A549 (cell line): ENCODE data around the gene NLRP3. TPM values are rescaled to one million over a fixed set of nuclear protein-coding genes. Genes with fewer than 3 reads are reported as not detected.

Experiments
- ATAC-seq, 2 experiments: fragments of 200-7000 bp in 1 of 2; fragments of >200 bp in 1 of 2; cut with Nextera tagmentation in 1 of 2; cut with Tn5 transposase in 1 of 2; 3 replicates each; pipeline versions ENCODE4 v1.8.0 to v1.9.1; 2018 to 2020; ENCODE audit warnings: mild to moderate bottlenecking in 1 of 2, moderate library complexity in 1 of 2
- CTCF ChIA-PET: fragments of 300-600 bp; sonication (Branson Sonifier 250); formaldehyde crosslinking; extraction: SDS; loops from one replicate; lab custom pipeline; 2021; ENCODE audit warnings: antibody characterized with exemption, inconsistent platforms; lab: Yijun Ruan, JAX
- POLR2A ChIA-PET: fragments of 350-600 bp; formaldehyde crosslinking; extraction: SDS; loops from one replicate; lab custom pipeline; 2021; ENCODE audit warnings: antibody characterized with exemption, inconsistent platforms; lab: Yijun Ruan, JAX
- DNase-seq, 2 experiments: peaks; one replicate each; pipeline versions ENCODE4 v3.0.0 to v3.0.0-alpha.2; 2011 to 2016; ENCODE audit warnings: low read depth in 1 of 2, low spot score in 1 of 2
- FAIRE-seq: peaks from 2 replicates; lab custom pipeline; 2011; peaks lifted over from hg19 to GRCh38; lab: Jason Lieb, UNC
- H3K27ac ChIP-seq, 2 experiments: fragments of >200 bp; sonication (Bioruptor Twin); formaldehyde crosslinking; 3 replicates each; pipeline ENCODE4 v1.5.1; 2016 to 2017
- H3K4me1 ChIP-seq: fragments of >200 bp; sonication (Bioruptor Twin); formaldehyde crosslinking; 3 replicates; pipeline ENCODE4 v1.6.1; 2016
- H3K4me2 ChIP-seq: fragments of >200 bp; sonication (Bioruptor Twin); formaldehyde crosslinking; 3 replicates; pipeline ENCODE4 v1.6.1; 2016
- H3K4me3 ChIP-seq: fragments of >200 bp; sonication (Bioruptor Twin); formaldehyde crosslinking; 3 replicates; pipeline ENCODE4 v1.5.1; 2016
- H3K9me3 ChIP-seq: fragments of >200 bp; sonication (Bioruptor Twin); formaldehyde crosslinking; 3 replicates; pipeline ENCODE4 v1.6.1; 2016
- BHLHE40 ChIP-seq: IDR thresholded peaks from 2 replicates; pipeline ENCODE4 v1.6.1; 2012; ENCODE audit warnings: low read depth, low read length, inconsistent platforms
- CBX2 ChIP-seq: fragments of 200-600 bp; sonication (generic); IDR thresholded peaks from 2 replicates; pipeline ENCODE4 v1.6.1; 2016; ENCODE audit warnings: low read depth, mild to moderate bottlenecking, borderline replicate concordance
- CHD2 ChIP-seq: fragments of 150-350 bp; IDR thresholded peaks from 2 replicates; pipeline ENCODE4 v1.6.1; 2014; ENCODE audit warnings: low read length; ENCODE audit not compliant: partially characterized antibody
- CHD4 ChIP-seq: fragments of 200-600 bp; sonication (generic); IDR thresholded peaks from 2 replicates; pipeline ENCODE4 v1.6.1; 2016; ENCODE audit warnings: antibody characterized with exemption, mild to moderate bottlenecking, borderline replicate concordance
- E2F6 ChIP-seq: IDR thresholded peaks from 2 replicates; pipeline ENCODE4 v1.6.1; 2012; ENCODE audit warnings: low read depth, borderline replicate concordance
- EHF ChIP-seq: fragments of 250-450 bp; sonication (Bioruptor Pico); IDR thresholded peaks from 2 replicates; pipeline ENCODE4 v1.5.0; 2020; ENCODE audit warnings: mild to moderate bottlenecking
- ELK1 ChIP-seq: fragments of 150-350 bp; IDR thresholded peaks from 2 replicates; pipeline ENCODE4 v1.6.1; 2014; ENCODE audit warnings: low read depth, mild to moderate bottlenecking, low read length
- ESRRA ChIP-seq: fragments of 150-350 bp; IDR thresholded peaks from 2 replicates; pipeline ENCODE4 v1.6.1; 2014; ENCODE audit warnings: mild to moderate bottlenecking, low read length, borderline replicate concordance
- HES2 ChIP-seq: fragments of >200 bp; sonication (Bioruptor Twin); formaldehyde crosslinking; IDR thresholded peaks from 2 replicates; pipeline ENCODE4 v1.6.1; 2016
- JUN ChIP-seq, 2 experiments: fragments of >200 bp; sonication (Bioruptor Twin); formaldehyde crosslinking; IDR thresholded peaks; 2 replicates in 1 of 2; 3 replicates in 1 of 2; pipeline ENCODE4 v1.6.1; 2016 to 2017
- KDM1A ChIP-seq: fragments of 200-600 bp; sonication (generic); IDR thresholded peaks from 2 replicates; pipeline ENCODE4 v1.6.1; 2016; ENCODE audit warnings: low read depth, mild to moderate bottlenecking
- MYC ChIP-seq: IDR thresholded peaks from 2 replicates; pipeline ENCODE4 v1.6.1; 2012; ENCODE audit warnings: mild to moderate bottlenecking, inconsistent platforms, low read length, improper control_type of control experiment, borderline replicate concordance
- NPAS2 ChIP-seq: fragments of 250-450 bp; sonication (Bioruptor Pico); IDR thresholded peaks from 2 replicates; pipeline ENCODE4 v1.8.0; 2022; ENCODE audit warnings: mild to moderate bottlenecking, moderate library complexity, borderline replicate concordance
- NR3C1 ChIP-seq: fragments of >200 bp; sonication (Bioruptor Twin); formaldehyde crosslinking; IDR thresholded peaks from 3 replicates; pipeline ENCODE4 v1.6.1; 2017
- POLR2AphosphoS2 ChIP-seq: conservative IDR thresholded peaks from 2 replicates; pipeline ENCODE4 v1.6.1; 2012; ENCODE audit warnings: low read length, improper control_type of control experiment, inconsistent platforms
- RARB ChIP-seq: fragments of 250-450 bp; sonication (Bioruptor Pico); IDR thresholded peaks from 2 replicates; pipeline ENCODE4 v1.8.0; 2021; ENCODE audit warnings: mild to moderate bottlenecking, moderate library complexity
- REST ChIP-seq: fragments of 200-600 bp; sonication (generic); IDR thresholded peaks from 2 replicates; pipeline ENCODE4 v1.6.1; 2016; ENCODE audit warnings: antibody characterized with exemption, mild to moderate bottlenecking, moderate library complexity
- RNF2 ChIP-seq: fragments of 200-600 bp; sonication (generic); IDR thresholded peaks from 2 replicates; pipeline ENCODE4 v1.6.1; 2016; ENCODE audit warnings: low read depth, mild to moderate bottlenecking, antibody characterized with exemption, moderate library complexity, borderline replicate concordance
- SMC3 ChIP-seq: fragments of >200 bp; sonication (Bioruptor Twin); formaldehyde crosslinking; IDR thresholded peaks from 3 replicates; pipeline ENCODE4 v1.6.1; 2018; ENCODE audit warnings: inconsistent platforms
- USF2 ChIP-seq: fragments of 450-650 bp; IDR thresholded peaks from 2 replicates; pipeline ENCODE4 v1.6.1; 2014; ENCODE audit warnings: antibody characterized with exemption
- ZFP36 ChIP-seq: fragments of 450-650 bp; IDR thresholded peaks from 2 replicates; pipeline ENCODE4 v1.6.1; 2014; ENCODE audit warnings: borderline replicate concordance; ENCODE audit not compliant: partially characterized antibody
- WGBS: methylation state at CpG from one replicate; pipeline ENCODE4 v1.1.6; 2017; ENCODE audit errors: missing lambda C conversion rate; 5-methylcytosine and 5-hydroxymethylcytosine counted together
- polyA plus RNA-seq, 4 experiments: library from polyadenylated mRNA; depleted of rRNA in 3 of 4; stranded (reverse); fragments of >200 nt; fragmentation: RNase III in 1 of 4; extraction: RNeasy Plus Mini Kit Qiagen cat#74134 plus additional on column Dnase treatment in 1 of 4; gene quantifications; 2 replicates in 3 of 4; 3 replicates in 1 of 4; pipeline ENCODE4 v1.2.3, GENCODE V29; 2011 to 2017

Gene NLRP3
- polyA plus RNA-seq, 2 of the 4 experiments (the other 2 are of a cell fraction), result not detected

- TF ChIP-seq REST, result no peak
- no peak for TF ChIP-seq ZFP36
- no peak for TF ChIP-seq E2F6
- no peak for TF ChIP-seq JUN (IDR thresholded peaks at IDR 0.05)
- no peak for TF ChIP-seq CBX2
- no peak for TF ChIP-seq KDM1A
- no peak for TF ChIP-seq NPAS2 (CRISPR knock-in tag)
- no peak for TF ChIP-seq SMC3
Observed at GRCh38 chr1:247491328-247491727, 75.4 kb downstream of the NLRP3 start (continued).

GRCh38 chr1:247493106-247493505 lies 77.1 kb downstream of the NLRP3 start:
- Histone ChIP-seq H3K9me3 (no peaks in the 10 kb centered on the region), H3K4me2 (no peak overlapping the region), H3K27ac (no peak overlapping the region), H3K4me3 (no peak overlapping the region), H3K4me1 (no peaks in the 10 kb centered on the region)
- ChIA-PET POLR2A (no interaction called here), CTCF (no interaction called here)
- FAIRE-seq (no peak), ATAC-seq (no peak), DNase-seq (no peak)
- WGBS, result 0% methylated on average over 1 of the region's 1 CpG
- TF ChIP-seq CHD2, result no peak
- TF ChIP-seq EHF (CRISPR knock-in tag), result no peak
- no peak for TF ChIP-seq USF2
- no peak for TF ChIP-seq E2F6
- no peak for TF ChIP-seq NR3C1
- TF ChIP-seq POLR2AphosphoS2, result no peak
- no peak for TF ChIP-seq JUN (IDR thresholded peaks at IDR 0.05)
- no peak for TF ChIP-seq ESRRA
- no peak for TF ChIP-seq HES2
- no peak for TF ChIP-seq BHLHE40
- no peak for TF ChIP-seq RNF2
- no peak for TF ChIP-seq CHD4
- no peak for TF ChIP-seq ELK1
- TF ChIP-seq MYC, result no peak
- TF ChIP-seq RARB (CRISPR knock-in tag), result no peak
